NT2/D1 (cell line): ENCODE data around the gene PTGIR.

Experiments
- SUZ12 ChIP-seq: IDR thresholded peaks from 2 replicates; pipeline ENCODE4 v1.6.1; 2011; ENCODE audit not compliant: insufficient read length, insufficient read depth; ENCODE audit errors: extremely low read depth
- ZNF274 ChIP-seq: IDR thresholded peaks from 2 replicates; pipeline ENCODE4 v1.6.1; 2011; ENCODE audit warnings: mild to moderate bottlenecking, low read depth, low read length

DNA sequence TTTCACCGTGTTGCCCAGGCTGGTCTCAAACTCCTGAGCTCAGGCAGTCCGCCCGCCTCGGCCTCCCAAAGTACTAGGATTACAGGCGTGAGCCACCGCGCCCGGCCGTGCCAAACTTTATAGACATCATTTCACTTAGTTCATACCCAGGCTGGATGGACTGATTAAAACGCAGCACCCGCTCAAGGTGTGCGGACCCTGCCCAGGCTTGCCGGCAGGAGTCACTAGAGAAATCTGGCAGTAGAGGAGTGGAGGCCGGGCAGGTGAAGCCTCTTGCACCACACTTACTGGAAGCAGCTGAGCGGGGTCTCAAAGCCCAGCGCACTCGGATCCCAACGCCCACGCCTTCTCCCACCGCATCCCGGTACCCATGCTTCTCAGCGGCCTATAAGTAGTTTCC is 11.4 kb downstream of the PTGIR start:
- TF ChIP-seq ZNF274 (no peak), SUZ12 (no peak)
